ENCODE data around the gene SLC16A2. TPM values are rescaled to one million over a fixed set of nuclear protein-coding genes. Genes with fewer than 3 reads are reported as not detected.

The SLC16A2 gene
- total RNA-seq, 1 experiment from 2014 or later, result 34.5 TPM

DNA sequence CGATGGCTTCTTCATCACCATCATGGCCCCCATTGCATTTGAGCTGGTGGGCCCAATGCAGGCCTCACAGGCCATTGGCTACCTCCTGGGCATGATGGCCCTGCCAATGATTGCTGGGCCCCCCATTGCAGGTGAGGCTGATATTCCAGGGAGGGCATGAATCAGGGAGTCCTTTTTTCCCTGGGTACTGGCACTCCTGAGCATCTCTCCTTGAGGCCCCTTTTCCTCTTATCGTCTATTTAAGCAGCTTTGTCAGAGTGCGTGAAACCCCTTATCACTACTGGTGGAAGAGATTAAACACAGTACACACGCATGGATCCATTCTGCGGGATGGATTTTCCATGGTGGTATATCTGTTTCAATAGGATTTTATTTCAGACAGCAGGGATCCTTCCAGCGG is 108.0 kb downstream of the SLC16A2 start:
- ChIA-PET CTCF (no interaction called here), POLR2A (no interaction called here)
- BruUV-seq (replicated peaks), result no TSS peak
- Histone ChIP-seq H3K4me3 (ENCODE audit: low read depth in 2 of 2, low read length in 2 of 2) (no peak overlapping the region), H3K36me3 (ENCODE audit: control insufficient read depth, insufficient read depth, low read length) (no peaks in the 10 kb centered on the region), H3K9me3 (ENCODE audit: control insufficient read depth, insufficient read depth, low read depth, low read length) (no peaks in the 10 kb centered on the region), H3K27ac (ENCODE audit: low read length) (no peak overlapping the region), H3K4me1 (ENCODE audit: control insufficient read depth, insufficient read depth, low read length) (no peaks in the 10 kb centered on the region), H3K27me3 (ENCODE audit: control insufficient read depth, insufficient read depth, low read length) (no peaks in the 10 kb centered on the region)
- no peak for ATAC-seq
- DNase-seq (ENCODE audit: low read depth, low spot score), result no peak
- in situ Hi-C loops (cut with HindIII; ENCODE audit: low pct_unique_long_range_greater_than_20kb, low sequenced_read_pairs), result no loop called here
- TF ChIP-seq TCF7L2 (IDR thresholded peaks at IDR 0.05; ENCODE audit: low read depth, low read length), result no peak
- TF ChIP-seq, protein P1, sequence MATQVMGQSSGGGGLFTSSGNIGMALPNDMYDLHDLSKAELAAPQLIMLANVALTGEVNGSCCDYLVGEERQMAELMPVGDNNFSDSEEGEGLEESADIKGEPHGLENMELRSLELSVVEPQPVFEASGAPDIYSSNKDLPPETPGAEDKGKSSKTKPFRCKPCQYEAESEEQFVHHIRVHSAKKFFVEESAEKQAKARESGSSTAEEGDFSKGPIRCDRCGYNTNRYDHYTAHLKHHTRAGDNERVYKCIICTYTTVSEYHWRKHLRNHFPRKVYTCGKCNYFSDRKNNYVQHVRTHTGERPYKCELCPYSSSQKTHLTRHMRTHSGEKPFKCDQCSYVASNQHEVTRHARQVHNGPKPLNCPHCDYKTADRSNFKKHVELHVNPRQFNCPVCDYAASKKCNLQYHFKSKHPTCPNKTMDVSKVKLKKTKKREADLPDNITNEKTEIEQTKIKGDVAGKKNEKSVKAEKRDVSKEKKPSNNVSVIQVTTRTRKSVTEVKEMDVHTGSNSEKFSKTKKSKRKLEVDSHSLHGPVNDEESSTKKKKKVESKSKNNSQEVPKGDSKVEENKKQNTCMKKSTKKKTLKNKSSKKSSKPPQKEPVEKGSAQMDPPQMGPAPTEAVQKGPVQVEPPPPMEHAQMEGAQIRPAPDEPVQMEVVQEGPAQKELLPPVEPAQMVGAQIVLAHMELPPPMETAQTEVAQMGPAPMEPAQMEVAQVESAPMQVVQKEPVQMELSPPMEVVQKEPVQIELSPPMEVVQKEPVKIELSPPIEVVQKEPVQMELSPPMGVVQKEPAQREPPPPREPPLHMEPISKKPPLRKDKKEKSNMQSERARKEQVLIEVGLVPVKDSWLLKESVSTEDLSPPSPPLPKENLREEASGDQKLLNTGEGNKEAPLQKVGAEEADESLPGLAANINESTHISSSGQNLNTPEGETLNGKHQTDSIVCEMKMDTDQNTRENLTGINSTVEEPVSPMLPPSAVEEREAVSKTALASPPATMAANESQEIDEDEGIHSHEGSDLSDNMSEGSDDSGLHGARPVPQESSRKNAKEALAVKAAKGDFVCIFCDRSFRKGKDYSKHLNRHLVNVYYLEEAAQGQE (IDR thresholded peaks at IDR 0.05; ENCODE audit: insufficient read depth in 1 of 2, low read depth in 2 of 2, low read length in 1 of 2), result no peak
- no peak for TF ChIP-seq POLR2AphosphoS5 (IDR thresholded peaks at IDR 0.05; ENCODE audit: low read depth, low read length)
- TF ChIP-seq SIN3A (IDR thresholded peaks at IDR 0.05; ENCODE audit: borderline replicate concordance, insufficient read depth, low read depth, low read length), result no peak
- TF ChIP-seq, protein P2, sequence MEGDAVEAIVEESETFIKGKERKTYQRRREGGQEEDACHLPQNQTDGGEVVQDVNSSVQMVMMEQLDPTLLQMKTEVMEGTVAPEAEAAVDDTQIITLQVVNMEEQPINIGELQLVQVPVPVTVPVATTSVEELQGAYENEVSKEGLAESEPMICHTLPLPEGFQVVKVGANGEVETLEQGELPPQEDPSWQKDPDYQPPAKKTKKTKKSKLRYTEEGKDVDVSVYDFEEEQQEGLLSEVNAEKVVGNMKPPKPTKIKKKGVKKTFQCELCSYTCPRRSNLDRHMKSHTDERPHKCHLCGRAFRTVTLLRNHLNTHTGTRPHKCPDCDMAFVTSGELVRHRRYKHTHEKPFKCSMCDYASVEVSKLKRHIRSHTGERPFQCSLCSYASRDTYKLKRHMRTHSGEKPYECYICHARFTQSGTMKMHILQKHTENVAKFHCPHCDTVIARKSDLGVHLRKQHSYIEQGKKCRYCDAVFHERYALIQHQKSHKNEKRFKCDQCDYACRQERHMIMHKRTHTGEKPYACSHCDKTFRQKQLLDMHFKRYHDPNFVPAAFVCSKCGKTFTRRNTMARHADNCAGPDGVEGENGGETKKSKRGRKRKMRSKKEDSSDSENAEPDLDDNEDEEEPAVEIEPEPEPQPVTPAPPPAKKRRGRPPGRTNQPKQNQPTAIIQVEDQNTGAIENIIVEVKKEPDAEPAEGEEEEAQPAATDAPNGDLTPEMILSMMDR (IDR thresholded peaks at IDR 0.05), result no peak
- intact Hi-C loops (cut with micrococcal nuclease; ENCODE audit: unreplicated experiment), result no loop called here

DNA sequence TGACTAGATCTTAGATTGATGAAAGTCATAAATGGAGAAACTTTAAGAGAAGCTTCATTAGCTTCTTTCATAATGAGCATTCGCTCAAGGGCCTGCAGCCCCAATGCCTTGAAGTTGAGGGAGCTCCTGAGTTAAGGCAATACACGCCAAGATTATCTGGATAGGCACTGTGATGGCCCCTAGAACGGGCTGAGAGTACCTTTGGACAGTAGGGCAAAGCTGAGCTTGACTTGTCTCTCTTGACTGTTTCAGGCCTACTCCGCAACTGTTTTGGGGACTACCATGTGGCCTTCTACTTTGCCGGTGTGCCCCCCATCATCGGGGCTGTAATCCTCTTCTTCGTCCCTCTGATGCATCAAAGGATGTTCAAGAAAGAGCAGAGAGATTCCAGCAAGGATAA is 109.8 kb downstream of the SLC16A2 start:
- H3K27ac ChIP-seq (ENCODE audit: low read length), result no peak overlapping the region
- no TSS peak for BruUV-seq (replicated peaks)
- no peaks in the 10 kb centered on the region for H3K27me3 ChIP-seq (ENCODE audit: control insufficient read depth, insufficient read depth, low read length)
- intact Hi-C loops (cut with micrococcal nuclease; ENCODE audit: unreplicated experiment), result no loop called here
- DNase-seq (ENCODE audit: low read depth, low spot score), result no peak
- TF ChIP-seq, protein P2 (IDR thresholded peaks at IDR 0.05), result no peak
- TF ChIP-seq, protein P1 (IDR thresholded peaks at IDR 0.05; ENCODE audit: insufficient read depth in 1 of 2, low read depth in 2 of 2, low read length in 1 of 2), result no peak
- TF ChIP-seq SIN3A (IDR thresholded peaks at IDR 0.05; ENCODE audit: borderline replicate concordance, insufficient read depth, low read depth, low read length) (no peak), TCF7L2 (IDR thresholded peaks at IDR 0.05; ENCODE audit: low read depth, low read length) (no peak), POLR2AphosphoS5 (IDR thresholded peaks at IDR 0.05; ENCODE audit: low read depth, low read length) (no peak)
- POLR2A ChIA-PET, result no interaction called here
- no peaks in the 10 kb centered on the region for H3K9me3 ChIP-seq (ENCODE audit: control insufficient read depth, insufficient read depth, low read depth, low read length)
- no peak for ATAC-seq
- no peak overlapping the region for H3K4me3 ChIP-seq (ENCODE audit: low read depth in 2 of 2, low read length in 2 of 2)
- in situ Hi-C loops (cut with HindIII; ENCODE audit: low pct_unique_long_range_greater_than_20kb, low sequenced_read_pairs), result no loop called here
- CTCF ChIA-PET, result interaction anchor here (0.6 kb wide), 1 partner anchor 149 kb away, joined by 3 read pairs; no protein-coding TSS in a partner anchor
- no peaks in the 10 kb centered on the region; the same call in 1 of the 2 replicates for H3K4me1 ChIP-seq (ENCODE audit: control insufficient read depth, insufficient read depth, low read length)
- H3K36me3 ChIP-seq (ENCODE audit: control insufficient read depth, insufficient read depth, low read length), result no peaks in the 10 kb centered on the region

Measured in Panc1 (cell line).